A673 (cell line): ENCODE results near the gene MATR3. TPM values are rescaled to one million over a fixed set of nuclear protein-coding genes. Genes with fewer than 3 reads are reported as not detected.
"Not testable (repeated sequence)": the region's sequence is repeated elsewhere in the genome, so short reads cannot be mapped to it uniquely, and the experiment has no call there.

Source experiments
- BruUV-seq: library from RNA; stranded (reverse); fragments of 400-500 nt; replicated peaks from 2 replicates; lab custom pipeline; 2021; lab: Mats Ljungman, UMichigan
- CTCF ChIA-PET: fragments of 300-600 bp; sonication (Branson Sonifier 250); formaldehyde crosslinking; loops from one replicate; lab custom pipeline; 2022; ENCODE audit warnings: antibody characterized with exemption; lab: Charles Lee
- POLR2A ChIA-PET: fragments of 300-600 bp; sonication (Branson Sonifier 250); formaldehyde crosslinking; loops from one replicate; lab custom pipeline; 2022; ENCODE audit warnings: antibody characterized with exemption; ENCODE audit not compliant: low non-redundant PET; lab: Charles Lee
- DNase-seq: peaks from one replicate; pipeline ENCODE4 v3.0.0-alpha.2; 2015; ENCODE audit warnings: low spot score
- H3K27ac ChIP-seq: fragments of 200-600 bp; sonication (generic); 2 replicates; pipeline ENCODE4 v1.5.1; 2016; ENCODE audit warnings: mixed run types, low read depth, mild to moderate bottlenecking, mixed read lengths, antibody characterized with exemption, low read length; ENCODE audit not compliant: poor library complexity, severe bottlenecking
- H3K27me3 ChIP-seq: fragments of 200-600 bp; sonication (generic); replicated peaks from 2 replicates; pipeline ENCODE4 v1.6.1; 2017; ENCODE audit warnings: mixed run types, low read depth, mild to moderate bottlenecking, mixed read lengths, antibody characterized with exemption, low read length; ENCODE audit not compliant: insufficient read depth, poor library complexity
- H3K36me3 ChIP-seq: fragments of 200-600 bp; sonication (generic); 2 replicates; pipeline ENCODE4 v1.6.1; 2016; ENCODE audit warnings: mixed run types, mild to moderate bottlenecking, mixed read lengths, antibody characterized with exemption, low read length; ENCODE audit not compliant: insufficient read depth, poor library complexity, severe bottlenecking
- H3K4me1 ChIP-seq: fragments of 200-600 bp; sonication (generic); 2 replicates; pipeline ENCODE4 v1.6.1; 2017; ENCODE audit warnings: mixed run types, mild to moderate bottlenecking, mixed read lengths, antibody characterized with exemption, low read length; ENCODE audit not compliant: insufficient read depth, poor library complexity, severe bottlenecking
- H3K4me3 ChIP-seq: fragments of 200-600 bp; sonication (generic); 2 replicates; pipeline ENCODE4 v1.5.1; 2016; ENCODE audit warnings: low read depth, mixed run types, mild to moderate bottlenecking, mixed read lengths, low read length; ENCODE audit not compliant: poor library complexity, severe bottlenecking
- H3K9me3 ChIP-seq: fragments of 200-600 bp; sonication (generic); 2 replicates; pipeline ENCODE4 v1.6.1; 2016; ENCODE audit warnings: mixed run types, low read depth, mild to moderate bottlenecking, mixed read lengths, antibody characterized with exemption, low read length; ENCODE audit not compliant: poor library complexity, severe bottlenecking
- CTCF ChIP-seq: fragments of 300-800, 200-600 bp; sonication (generic); conservative IDR thresholded peaks from 2 replicates; pipeline ENCODE4 v1.5.1; 2017; ENCODE audit warnings: low read depth, mild to moderate bottlenecking, antibody characterized with exemption, low read length, moderate library complexity, mixed read lengths
- EZH2 ChIP-seq: fragments of 200-600 bp; sonication (generic); IDR thresholded peaks from 2 replicates; pipeline ENCODE4 v1.6.1; 2017; ENCODE audit warnings: borderline replicate concordance, low read depth, mild to moderate bottlenecking, mixed read lengths, antibody characterized with exemption, low read length; ENCODE audit not compliant: poor library complexity, severe bottlenecking
- intact Hi-C: fragments of 100-400 bp; cut with micrococcal nuclease; formaldehyde crosslinking; loops from one replicate; pipeline ENCODE4 v1.10.0; 2022; ENCODE audit not compliant: unreplicated experiment
- total RNA-seq: library from RNA; stranded (reverse); gene quantifications from 2 replicates; pipeline ENCODE4 v1.2.3, GENCODE V29; 2021

The MATR3 gene
- total RNA-seq, 1 experiment from 2014 or later = 286 TPM

- intact Hi-C loops = no loop called here
- Histone ChIP-seq H3K27ac (no peak overlapping the region), H3K4me1 (peaks cover 52% of the 10 kb centered on the region), H3K36me3 (no peaks in the 10 kb centered on the region), H3K9me3 (no peaks in the 10 kb centered on the region), H3K4me3 (no peak overlapping the region), H3K27me3 (no peaks in the 10 kb centered on the region)
- DNase-seq = no peak
- no TSS peak for BruUV-seq
- ChIA-PET CTCF (no interaction called here), POLR2A (no interaction called here)
- TF ChIP-seq EZH2 = no peak
- no peak for TF ChIP-seq CTCF
Measured at GRCh38 chr5:139308797-139309196, 15.3 kb downstream of the MATR3 start.

GRCh38 chr5:139310715-139311186, 17.2 kb downstream of the MATR3 start:
- intact Hi-C loops, H3K27me3 ChIP-seq, DNase-seq, POLR2A ChIA-PET, H3K4me3 ChIP-seq, H3K9me3 ChIP-seq, BruUV-seq, H3K27ac ChIP-seq, CTCF ChIA-PET: not testable (repeated sequence)
- Histone ChIP-seq H3K4me1 (peaks cover 35% of the 10 kb centered on the region), H3K36me3 (peaks cover 16% of the 10 kb centered on the region)

- Histone ChIP-seq H3K9me3 (no peaks in the 10 kb centered on the region), H3K27me3 (no peaks in the 10 kb centered on the region), H3K4me1 (peaks cover 34% of the 10 kb centered on the region), H3K36me3 (peaks cover 29% of the 10 kb centered on the region), H3K4me3 (no peak overlapping the region), H3K27ac (no peak overlapping the region)
- CTCF ChIA-PET = interaction anchor here (0.7 kb wide), 1 partner anchor 430 kb away, joined by 3 read pairs; no protein-coding TSS in a partner anchor
- no peak for DNase-seq
- BruUV-seq = no TSS peak
- TF ChIP-seq CTCF (no peak), EZH2 (no peak)
- POLR2A ChIA-PET = no interaction called here
- intact Hi-C loops = no loop called here
Measured at GRCh38 chr5:139312075-139312474, 18.5 kb downstream of the MATR3 start.

GRCh38 chr5:139314276-139314675, 20.7 kb downstream of the MATR3 start:
- intact Hi-C loops = no loop called here
- Histone ChIP-seq H3K27me3 (no peaks in the 10 kb centered on the region), H3K27ac (no peak overlapping the region), H3K36me3 (peaks cover 51% of the 10 kb centered on the region), H3K9me3 (no peaks in the 10 kb centered on the region), H3K4me3 (no peak overlapping the region), H3K4me1 (peaks cover 22% of the 10 kb centered on the region)
- no TSS peak for BruUV-seq
- ChIA-PET CTCF (no interaction called here), POLR2A (no interaction called here)
- TF ChIP-seq CTCF = no peak
- no peak for TF ChIP-seq EZH2
- DNase-seq = no peak
